CD14-positive monocyte (primary cell): Measurements from ENCODE around the gene TMCO4. TPM values are rescaled to one million over a fixed set of nuclear protein-coding genes. Genes with fewer than 3 reads are reported as not detected.
"Not testable (repeated sequence)": the region's sequence is repeated elsewhere in the genome, so short reads cannot be mapped to it uniquely, and the experiment has no call there.

Experiments
- DNase-seq, 3 donors: peaks; one replicate each; pipeline ENCODE4 v3.0.0-alpha.2; 2011 to 2022
- H2AFZ ChIP-seq: 2 replicates; pipeline ENCODE4 v1.6.0; 2012; ENCODE audit warnings: mild to moderate bottlenecking, low read depth, low read length, inconsistent platforms; ENCODE audit not compliant: insufficient read depth, poor library complexity, severe bottlenecking
- H3K27ac ChIP-seq, 2 donors: 1 replicate in 1 of 2; 2 replicates in 1 of 2; pipeline ENCODE4 v1.5.1; 2012 to 2013; ENCODE audit warnings: low read length in 2 of 2, control low read depth in 1 of 2, inconsistent platforms in 1 of 2, low read depth in 1 of 2, mild to moderate bottlenecking in 1 of 2
- H3K27me3 ChIP-seq, 2 donors: one replicate each; pipeline versions ENCODE4 v1.6.0 to v1.6.1; 2011 to 2013; ENCODE audit warnings: low read length in 2 of 2; ENCODE audit not compliant: control insufficient read depth in 2 of 2, insufficient read depth in 2 of 2
- H3K36me3 ChIP-seq, 2 donors: replicated peaks in 1 of 2; 1 replicate in 1 of 2; 2 replicates in 1 of 2; pipeline versions ENCODE4 v1.5.1 to v1.6.1; 2012 to 2013; ENCODE audit warnings: low read length in 2 of 2, control low read depth in 1 of 2, inconsistent platforms in 1 of 2, mild to moderate bottlenecking in 1 of 2; ENCODE audit not compliant: insufficient read depth in 2 of 2, control insufficient read depth in 1 of 2
- H3K4me1 ChIP-seq, 2 donors: 1 replicate in 1 of 2; 2 replicates in 1 of 2; pipeline versions ENCODE4 v1.5.1 to v1.6.1; 2012 to 2013; ENCODE audit warnings: low read length in 2 of 2, control low read depth in 1 of 2, inconsistent platforms in 1 of 2, mild to moderate bottlenecking in 1 of 2, moderate library complexity in 1 of 2; ENCODE audit not compliant: insufficient read depth in 2 of 2, control insufficient read depth in 1 of 2
- H3K4me2 ChIP-seq: replicated peaks from 2 replicates; pipeline ENCODE3; 2012; ENCODE audit warnings: low read length, moderate library complexity, mild to moderate bottlenecking; ENCODE audit not compliant: poor library complexity, severe bottlenecking; ENCODE audit errors: extremely low read depth
- H3K4me3 ChIP-seq, 3 experiments: fragments of 200-600 bp in 1 of 3; sonication (generic) in 1 of 3; replicated peaks in 1 of 3; 1 replicate in 2 of 3; 2 replicates in 1 of 3; pipeline ENCODE4 v1.5.1; 2011 to 2013; ENCODE audit warnings: low read length in 3 of 3, mild to moderate bottlenecking in 3 of 3, control low read depth in 2 of 3, low read depth in 2 of 3, inconsistent platforms in 1 of 3, moderate library complexity in 1 of 3
- H3K79me2 ChIP-seq: 2 replicates; pipeline ENCODE4 v1.6.0; 2012; ENCODE audit warnings: mild to moderate bottlenecking, control low read depth, inconsistent platforms, low read length, moderate library complexity; ENCODE audit not compliant: insufficient read depth
- H3K9ac ChIP-seq: 2 replicates; pipeline ENCODE4 v1.6.0; 2017; ENCODE audit warnings: low read length, mild to moderate bottlenecking; ENCODE audit not compliant: insufficient read depth, poor library complexity, severe bottlenecking
- H3K9me3 ChIP-seq, 2 donors: replicated peaks in 1 of 2; 1 replicate in 1 of 2; 2 replicates in 1 of 2; pipeline versions ENCODE4 v1.5.1 to v1.6.1; 2012 to 2013; ENCODE audit warnings: low read length in 2 of 2, control low read depth in 1 of 2; ENCODE audit not compliant: control insufficient read depth in 1 of 2, insufficient read depth in 1 of 2
- H4K20me1 ChIP-seq: 2 replicates; pipeline ENCODE4 v1.6.0; 2012; ENCODE audit warnings: mild to moderate bottlenecking, low read length, control low read depth, moderate library complexity; ENCODE audit not compliant: insufficient read depth
- H3K27ac Mint-ChIP-seq, 7 donors: one replicate each; pipeline ENCODE4 v1.8.0; 2020; ENCODE audit warnings: mild to moderate bottlenecking in 7 of 7, mixed read lengths in 7 of 7, moderate library complexity in 6 of 7, inconsistent platforms in 2 of 7
- H3K27me3 Mint-ChIP-seq, 3 donors: one replicate each; pipeline ENCODE4 v1.8.0; 2021 to 2022; ENCODE audit warnings: low read depth in 3 of 3, mild to moderate bottlenecking in 3 of 3, mixed read lengths in 3 of 3, moderate library complexity in 3 of 3, inconsistent platforms in 1 of 3
- H3K36me3 Mint-ChIP-seq, 2 donors: one replicate each; pipeline ENCODE4 v1.8.0; 2020; ENCODE audit warnings: mixed read lengths in 2 of 2, inconsistent platforms in 1 of 2, mild to moderate bottlenecking in 1 of 2
- H3K4me1 Mint-ChIP-seq: one replicate; pipeline ENCODE4 v1.8.0; 2020; ENCODE audit warnings: mild to moderate bottlenecking, mixed read lengths
- H3K4me3 Mint-ChIP-seq, 2 donors: one replicate each; pipeline ENCODE4 v1.8.0; 2020; ENCODE audit warnings: mild to moderate bottlenecking in 2 of 2, mixed read lengths in 2 of 2, moderate library complexity in 1 of 2
- H3K9me3 Mint-ChIP-seq, 7 donors: one replicate each; pipeline ENCODE4 v1.8.0; 2020 to 2022; ENCODE audit warnings: mixed read lengths in 7 of 7, mild to moderate bottlenecking in 6 of 7, moderate library complexity in 6 of 7, inconsistent platforms in 2 of 7
- CTCF ChIP-seq: fragments of 200-600 bp; IDR thresholded peaks from one replicate; pipeline ENCODE4 v1.8.0; 2022; ENCODE audit warnings: antibody characterized with exemption, mild to moderate bottlenecking
- WGBS: methylation state at CpG from one replicate; pipeline ENCODE4 v1.1.5; 2013; ENCODE audit warnings: missing lambda C conversion rate; ENCODE audit not compliant: insufficient coverage; 5-methylcytosine and 5-hydroxymethylcytosine counted together
- intact Hi-C, 2 donors: fragments of 100-400 bp; cut with micrococcal nuclease; formaldehyde crosslinking; loops; one replicate each; pipeline versions ENCODE4 v1.15.0 to v1.15.1; 2023
- polyA plus RNA-seq, 3 donors: library from polyadenylated mRNA; depleted of rRNA in 1 of 3; unstranded in 2 of 3; stranded (reverse) in 1 of 3; fragments of 300-500 nt in 2 of 3; fragments of >200 nt in 1 of 3; fragmentation: Illumina TruSeq in 2 of 3; gene quantifications; 1 replicate in 2 of 3; 2 replicates in 1 of 3; pipeline ENCODE4 v1.2.3, GENCODE V29; 2012 to 2021

Gene TMCO4
- polyA plus RNA-seq, 3 donors = 6.9 to 10.1 (median 7.9) TPM

GRCh38 chr1:19636065-19636464, 163.7 kb downstream of the TMCO4 start:
- Mint-ChIP-seq H3K27ac (no peak overlapping the region), H3K4me3 (no peak overlapping the region), H3K27me3 (peaks cover 8 to 22% (median 9%) of the 10 kb centered on the region in 3 donors), H3K36me3 (no peaks in the 10 kb centered on the region), H3K9me3 (peaks cover 0 to 4% (median 0%) of the 10 kb centered on the region in 7 donors), H3K4me1 (no peaks in the 10 kb centered on the region)
- 100% methylated on average over 3 of the region's 5 CpGs for WGBS
- Histone ChIP-seq H3K27me3 (peaks cover 0 to 9% of the 10 kb centered on the region in 2 donors), H3K36me3 (no peaks in the 10 kb centered on the region), H2AFZ (no peak overlapping the region), H3K27ac (no peak overlapping the region), H3K79me2 (no peaks in the 10 kb centered on the region), H3K4me3 (no peak overlapping the region), H4K20me1 (no peaks in the 10 kb centered on the region), H3K9me3 (no peaks in the 10 kb centered on the region), H3K9ac (no peak overlapping the region), H3K4me2 (no peak overlapping the region), H3K4me1 (no peaks in the 10 kb centered on the region)
- DNase-seq = no peak
- no peak for TF ChIP-seq CTCF
- intact Hi-C loops = no loop called here

- Mint-ChIP-seq H3K4me3 (no peak overlapping the region), H3K9me3 (peaks cover 0 to 2% (median 0%) of the 10 kb centered on the region in 7 donors), H3K27ac (no peak overlapping the region), H3K4me1 (no peaks in the 10 kb centered on the region), H3K27me3 (peaks cover 5 to 18% (median 9%) of the 10 kb centered on the region in 3 donors), H3K36me3 (no peaks in the 10 kb centered on the region)
- Histone ChIP-seq H3K9ac (no peak overlapping the region), H3K36me3 (no peaks in the 10 kb centered on the region), H3K4me3 (no peak overlapping the region), H4K20me1 (no peaks in the 10 kb centered on the region), H3K4me2 (no peak overlapping the region), H2AFZ (no peak overlapping the region), H3K27me3 (peaks cover 0 to 5% of the 10 kb centered on the region in 2 donors), H3K9me3 (no peaks in the 10 kb centered on the region), H3K27ac (no peak overlapping the region), H3K79me2 (no peaks in the 10 kb centered on the region), H3K4me1 (no peaks in the 10 kb centered on the region)
- intact Hi-C loops = no loop called here
- no peak for TF ChIP-seq CTCF
- DNase-seq = no peak
- WGBS = 100% methylated on average over 2 of the region's 4 CpGs
Measured at GRCh38 chr1:19635646-19636045, 164.1 kb downstream of the TMCO4 start.

GRCh38 chr1:19635064-19635463, 164.7 kb downstream of the TMCO4 start:
- H3K4me3 ChIP-seq, H3K27me3 ChIP-seq, H3K79me2 ChIP-seq, H2AFZ ChIP-seq, intact Hi-C loops, H3K36me3 Mint-ChIP-seq, H3K4me2 ChIP-seq, H3K4me1 Mint-ChIP-seq, H3K4me3 Mint-ChIP-seq, H3K9ac ChIP-seq, H3K27ac Mint-ChIP-seq, H3K4me1 ChIP-seq, H4K20me1 ChIP-seq, H3K9me3 Mint-ChIP-seq, DNase-seq, H3K27ac ChIP-seq, H3K9me3 ChIP-seq, H3K36me3 ChIP-seq: not testable (repeated sequence)
- WGBS = 100% methylated on average over 4 of the region's 9 CpGs
- H3K27me3 Mint-ChIP-seq = peaks cover 5 to 13% (median 9%) of the 10 kb centered on the region in 3 donors
